A673 (cell line): Measurements from ENCODE around the gene ARPP19. TPM values are rescaled to one million over a fixed set of nuclear protein-coding genes. Genes with fewer than 3 reads are reported as not detected.

ENCODE experiments used
- BruUV-seq: library from RNA; stranded (reverse); fragments of 400-500 nt; replicated peaks from 2 replicates; lab custom pipeline; 2021; lab: Mats Ljungman, UMichigan
- CTCF ChIA-PET: fragments of 300-600 bp; sonication (Branson Sonifier 250); formaldehyde crosslinking; loops from one replicate; lab custom pipeline; 2022; ENCODE audit warnings: antibody characterized with exemption; lab: Charles Lee
- POLR2A ChIA-PET: fragments of 300-600 bp; sonication (Branson Sonifier 250); formaldehyde crosslinking; loops from one replicate; lab custom pipeline; 2022; ENCODE audit warnings: antibody characterized with exemption; ENCODE audit not compliant: low non-redundant PET; lab: Charles Lee
- DNase-seq: peaks from one replicate; pipeline ENCODE4 v3.0.0-alpha.2; 2015; ENCODE audit warnings: low spot score
- H3K27ac ChIP-seq: fragments of 200-600 bp; sonication (generic); 2 replicates; pipeline ENCODE4 v1.5.1; 2016; ENCODE audit warnings: mixed run types, low read depth, mild to moderate bottlenecking, mixed read lengths, antibody characterized with exemption, low read length; ENCODE audit not compliant: poor library complexity, severe bottlenecking
- H3K27me3 ChIP-seq: fragments of 200-600 bp; sonication (generic); replicated peaks from 2 replicates; pipeline ENCODE4 v1.6.1; 2017; ENCODE audit warnings: mixed run types, low read depth, mild to moderate bottlenecking, mixed read lengths, antibody characterized with exemption, low read length; ENCODE audit not compliant: insufficient read depth, poor library complexity
- H3K36me3 ChIP-seq: fragments of 200-600 bp; sonication (generic); 2 replicates; pipeline ENCODE4 v1.6.1; 2016; ENCODE audit warnings: mixed run types, mild to moderate bottlenecking, mixed read lengths, antibody characterized with exemption, low read length; ENCODE audit not compliant: insufficient read depth, poor library complexity, severe bottlenecking
- H3K4me1 ChIP-seq: fragments of 200-600 bp; sonication (generic); 2 replicates; pipeline ENCODE4 v1.6.1; 2017; ENCODE audit warnings: mixed run types, mild to moderate bottlenecking, mixed read lengths, antibody characterized with exemption, low read length; ENCODE audit not compliant: insufficient read depth, poor library complexity, severe bottlenecking
- H3K4me3 ChIP-seq: fragments of 200-600 bp; sonication (generic); 2 replicates; pipeline ENCODE4 v1.5.1; 2016; ENCODE audit warnings: low read depth, mixed run types, mild to moderate bottlenecking, mixed read lengths, low read length; ENCODE audit not compliant: poor library complexity, severe bottlenecking
- H3K9me3 ChIP-seq: fragments of 200-600 bp; sonication (generic); 2 replicates; pipeline ENCODE4 v1.6.1; 2016; ENCODE audit warnings: mixed run types, low read depth, mild to moderate bottlenecking, mixed read lengths, antibody characterized with exemption, low read length; ENCODE audit not compliant: poor library complexity, severe bottlenecking
- EZH2 ChIP-seq: fragments of 200-600 bp; sonication (generic); IDR thresholded peaks from 2 replicates; pipeline ENCODE4 v1.6.1; 2017; ENCODE audit warnings: borderline replicate concordance, low read depth, mild to moderate bottlenecking, mixed read lengths, antibody characterized with exemption, low read length; ENCODE audit not compliant: poor library complexity, severe bottlenecking
- intact Hi-C: fragments of 100-400 bp; cut with micrococcal nuclease; formaldehyde crosslinking; loops from one replicate; pipeline ENCODE4 v1.10.0; 2022; ENCODE audit not compliant: unreplicated experiment
- total RNA-seq: library from RNA; stranded (reverse); gene quantifications from 2 replicates; pipeline ENCODE4 v1.2.3, GENCODE V29; 2021
- TF ChIP-seq, protein P1 (sequence below): fragments of 300-800, 200-600 bp; sonication (generic); conservative IDR thresholded peaks from 2 replicates; pipeline ENCODE4 v1.5.1; 2017; ENCODE audit warnings: low read depth, mild to moderate bottlenecking, antibody characterized with exemption, low read length, moderate library complexity, mixed read lengths

The ARPP19 gene
- total RNA-seq, 1 experiment from 2014 or later, result 186 TPM

DNA sequence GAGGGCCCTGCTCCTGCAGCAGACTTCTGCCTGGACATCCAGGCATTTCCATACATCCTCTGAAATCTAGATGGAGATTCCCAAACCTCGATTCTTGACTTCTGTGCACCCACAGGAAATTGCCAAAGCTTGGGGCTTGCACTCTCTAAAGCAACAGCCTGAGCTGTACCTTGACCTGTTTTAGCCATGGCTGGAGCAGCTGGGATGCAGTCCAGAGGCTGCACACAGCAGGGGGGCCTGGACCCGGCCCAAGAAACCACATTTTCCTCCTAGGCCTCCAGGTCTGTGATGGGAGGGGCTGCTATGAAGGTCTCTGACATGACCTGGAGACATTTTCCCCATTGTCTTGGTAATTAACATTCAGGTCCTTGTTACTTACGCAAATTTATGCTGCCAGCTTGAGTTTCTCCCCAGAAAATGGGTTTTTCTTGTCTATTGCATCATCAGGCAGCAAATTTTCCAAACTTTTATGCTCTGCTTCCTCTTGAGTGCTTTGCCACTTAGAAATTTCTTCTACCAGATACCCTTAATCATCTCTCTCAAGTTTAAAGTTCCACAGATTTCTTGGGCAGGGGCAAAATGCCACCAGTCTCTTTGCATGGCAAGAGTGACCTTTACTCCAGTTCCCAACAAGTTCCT lies 28.3 kb downstream of the ARPP19 start:
- intact Hi-C loops, result no loop called here
- Histone ChIP-seq H3K4me3 (no peak overlapping the region), H3K36me3 (peaks cover under 1% of the 10 kb centered on the region), H3K27ac (no peak overlapping the region), H3K4me1 (no peaks in the 10 kb centered on the region), H3K9me3 (no peaks in the 10 kb centered on the region), H3K27me3 (peaks cover under 1% of the 10 kb centered on the region)
- no peak for TF ChIP-seq EZH2
- TF ChIP-seq, protein P1, sequence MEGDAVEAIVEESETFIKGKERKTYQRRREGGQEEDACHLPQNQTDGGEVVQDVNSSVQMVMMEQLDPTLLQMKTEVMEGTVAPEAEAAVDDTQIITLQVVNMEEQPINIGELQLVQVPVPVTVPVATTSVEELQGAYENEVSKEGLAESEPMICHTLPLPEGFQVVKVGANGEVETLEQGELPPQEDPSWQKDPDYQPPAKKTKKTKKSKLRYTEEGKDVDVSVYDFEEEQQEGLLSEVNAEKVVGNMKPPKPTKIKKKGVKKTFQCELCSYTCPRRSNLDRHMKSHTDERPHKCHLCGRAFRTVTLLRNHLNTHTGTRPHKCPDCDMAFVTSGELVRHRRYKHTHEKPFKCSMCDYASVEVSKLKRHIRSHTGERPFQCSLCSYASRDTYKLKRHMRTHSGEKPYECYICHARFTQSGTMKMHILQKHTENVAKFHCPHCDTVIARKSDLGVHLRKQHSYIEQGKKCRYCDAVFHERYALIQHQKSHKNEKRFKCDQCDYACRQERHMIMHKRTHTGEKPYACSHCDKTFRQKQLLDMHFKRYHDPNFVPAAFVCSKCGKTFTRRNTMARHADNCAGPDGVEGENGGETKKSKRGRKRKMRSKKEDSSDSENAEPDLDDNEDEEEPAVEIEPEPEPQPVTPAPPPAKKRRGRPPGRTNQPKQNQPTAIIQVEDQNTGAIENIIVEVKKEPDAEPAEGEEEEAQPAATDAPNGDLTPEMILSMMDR, result no peak
- ChIA-PET CTCF (no interaction called here), POLR2A (no interaction called here)
- DNase-seq, result no peak
- no TSS peak for BruUV-seq

DNA sequence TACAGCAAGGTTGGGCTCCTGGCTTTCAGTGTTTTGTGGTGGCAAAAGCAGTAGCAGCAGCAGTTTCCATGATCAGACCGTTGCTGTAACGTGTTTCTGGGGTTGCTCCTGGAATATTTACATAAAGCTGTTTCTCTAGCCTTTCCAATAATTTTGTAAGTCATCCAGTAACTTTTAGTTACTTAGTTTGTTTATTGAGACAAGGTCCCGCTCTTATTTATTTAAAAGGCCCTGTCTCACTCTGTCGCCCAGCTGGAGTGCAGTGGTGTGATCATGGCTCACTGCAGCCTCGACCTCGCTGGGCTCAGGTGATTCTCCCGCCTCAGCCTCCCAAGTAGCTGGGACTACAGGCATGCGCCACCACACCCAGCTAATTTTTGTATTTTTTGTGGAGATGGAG lies 31.4 kb downstream of the ARPP19 start:
- Histone ChIP-seq H3K4me1 (no peaks in the 10 kb centered on the region), H3K27me3 (peaks cover 5% of the 10 kb centered on the region), H3K36me3 (no peaks in the 10 kb centered on the region), H3K9me3 (no peaks in the 10 kb centered on the region), H3K4me3 (no peak overlapping the region), H3K27ac (no peak overlapping the region)
- CTCF ChIA-PET, result no interaction called here
- intact Hi-C loops, result no loop called here
- TF ChIP-seq, protein P1, result no peak
- no peak for TF ChIP-seq EZH2
- POLR2A ChIA-PET, result no interaction called here
- no TSS peak for BruUV-seq
- no peak for DNase-seq

DNA sequence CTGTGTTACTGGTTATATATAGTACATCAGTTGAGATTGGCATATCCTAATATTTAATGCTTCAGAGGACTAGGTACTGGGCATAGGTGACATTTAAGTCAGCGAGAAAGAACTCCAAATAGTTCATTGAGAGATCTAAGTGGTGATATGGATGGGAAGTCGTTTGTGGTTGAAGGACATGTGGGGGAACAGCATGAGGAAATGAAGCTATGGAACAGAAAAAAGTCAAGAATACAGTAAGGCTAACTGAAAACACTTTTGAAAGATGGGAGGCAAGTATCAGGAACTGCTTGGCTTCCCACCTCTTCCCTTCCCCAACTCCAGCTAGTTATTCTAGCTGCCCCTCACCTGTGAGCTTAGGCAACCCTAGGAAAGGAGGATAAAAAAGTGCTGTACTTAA lies 36.4 kb downstream of the ARPP19 start:
- Histone ChIP-seq H3K4me1 (peaks cover 4% of the 10 kb centered on the region), H3K4me3 (no peak overlapping the region), H3K27ac (no peak overlapping the region), H3K36me3 (no peaks in the 10 kb centered on the region), H3K9me3 (no peaks in the 10 kb centered on the region), H3K27me3 (peaks cover 33% of the 10 kb centered on the region)
- ChIA-PET CTCF (no interaction called here), POLR2A (no interaction called here)
- no peak for TF ChIP-seq EZH2
- TF ChIP-seq, protein P1, result no peak
- BruUV-seq, result no TSS peak
- intact Hi-C loops, result loop anchor here (5.0 kb wide), 1 partner anchor 200 kb away; no protein-coding TSS in a partner anchor
- no peak for DNase-seq
